VCaP (cell line): ENCODE data around the gene DEF6.

Experiments used
- H3K27ac ChIP-seq: fragments of 450-650 bp; 2 replicates; pipeline ENCODE4 v1.5.1; 2017
- CTCF ChIP-seq: fragments of 450-650 bp; conservative IDR thresholded peaks from 2 replicates; pipeline ENCODE4 v1.5.1; 2017; ENCODE audit warnings: mild to moderate bottlenecking, moderate library complexity

The DEF6 gene

DNA sequence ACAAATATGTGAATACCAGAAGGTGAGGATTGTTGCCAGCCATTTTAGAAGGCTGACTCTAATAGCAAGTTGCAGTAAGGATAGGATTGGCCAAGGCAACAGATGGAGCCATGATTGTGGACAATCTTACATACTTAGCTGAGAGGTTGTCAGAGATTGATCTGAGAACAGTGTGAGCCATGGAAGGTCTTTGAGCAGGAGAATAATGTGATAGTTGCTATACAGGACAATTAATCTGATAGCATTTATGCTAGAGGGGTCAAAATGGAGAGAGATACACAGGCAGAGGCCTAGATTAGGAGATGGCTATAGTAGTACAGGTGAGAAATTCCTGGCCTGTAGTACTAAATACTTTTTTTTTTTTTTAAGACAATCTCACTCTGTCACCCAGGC, 68.6 kb downstream of the DEF6 start:
- no peak for TF ChIP-seq CTCF
- no peak overlapping the region for H3K27ac ChIP-seq

DNA sequence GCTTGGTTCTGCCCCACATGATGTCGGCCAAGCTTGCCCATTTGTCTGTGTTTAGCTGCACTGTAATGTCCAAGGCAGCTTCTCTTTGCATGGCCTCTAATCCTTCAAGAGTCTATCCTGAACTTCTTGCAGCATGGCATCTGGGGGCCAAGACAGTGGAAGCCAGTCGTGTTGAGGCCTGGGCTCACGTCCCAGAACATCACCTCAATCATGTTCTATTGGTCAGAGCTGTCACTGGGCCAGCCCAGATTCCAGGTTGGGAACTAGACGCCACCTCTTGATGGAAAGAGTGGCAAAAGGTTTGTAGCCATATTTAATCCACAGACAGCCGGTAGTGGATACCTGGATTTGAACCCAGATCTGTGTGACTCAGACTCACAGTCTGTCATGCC, 70.0 kb downstream of the DEF6 start:
- no peak for TF ChIP-seq CTCF
- peak overlapping the region; percentile 63 for H3K27ac ChIP-seq

DNA sequence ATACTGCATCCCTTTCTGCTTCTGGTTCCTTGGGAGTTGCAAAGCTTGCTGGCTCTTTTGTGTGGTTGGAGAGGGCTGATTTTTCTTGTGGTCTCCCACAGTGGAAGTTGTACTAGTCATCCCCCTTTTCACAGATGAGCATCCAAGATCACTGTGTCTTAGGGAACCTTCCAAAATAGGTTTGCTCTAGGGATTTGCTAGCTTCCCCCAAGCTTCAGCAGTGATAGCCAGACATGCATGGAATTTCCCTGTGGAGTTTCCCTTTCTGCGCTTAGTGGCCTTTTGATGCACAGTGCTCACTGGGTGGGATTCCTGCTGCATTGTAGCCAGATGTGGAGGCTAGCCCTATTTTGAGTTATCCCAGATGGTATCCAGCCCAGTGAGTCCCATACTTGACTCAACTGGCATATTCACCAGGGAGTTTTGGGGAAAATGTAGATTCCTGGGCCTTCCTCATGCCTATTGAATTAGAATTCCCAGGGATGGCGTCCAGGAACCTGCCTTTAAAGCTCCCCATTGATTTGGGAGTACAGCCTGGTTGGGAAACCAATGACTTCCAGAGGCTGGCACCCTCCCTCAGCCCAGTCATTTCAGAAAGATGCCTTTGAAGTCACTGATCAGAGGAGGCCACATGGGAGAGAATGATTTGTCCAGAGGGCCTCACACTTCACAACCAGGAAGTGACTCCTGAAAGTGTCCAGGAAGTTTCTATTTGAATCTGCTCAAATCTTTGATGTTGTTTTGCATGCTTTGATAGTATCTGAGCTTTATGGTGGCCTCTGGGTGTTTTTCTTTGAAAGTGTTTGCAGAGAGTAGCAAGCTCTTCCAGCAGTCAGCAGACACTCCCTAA, 70.6 kb downstream of the DEF6 start:
- TF ChIP-seq CTCF = no peak
- H3K27ac ChIP-seq = peak overlapping the region; percentile 63

- no peak for TF ChIP-seq CTCF
- no peak overlapping the region for H3K27ac ChIP-seq
Observed at GRCh38 chr6:35370124-35370741, 72.6 kb downstream of the DEF6 start.

DNA sequence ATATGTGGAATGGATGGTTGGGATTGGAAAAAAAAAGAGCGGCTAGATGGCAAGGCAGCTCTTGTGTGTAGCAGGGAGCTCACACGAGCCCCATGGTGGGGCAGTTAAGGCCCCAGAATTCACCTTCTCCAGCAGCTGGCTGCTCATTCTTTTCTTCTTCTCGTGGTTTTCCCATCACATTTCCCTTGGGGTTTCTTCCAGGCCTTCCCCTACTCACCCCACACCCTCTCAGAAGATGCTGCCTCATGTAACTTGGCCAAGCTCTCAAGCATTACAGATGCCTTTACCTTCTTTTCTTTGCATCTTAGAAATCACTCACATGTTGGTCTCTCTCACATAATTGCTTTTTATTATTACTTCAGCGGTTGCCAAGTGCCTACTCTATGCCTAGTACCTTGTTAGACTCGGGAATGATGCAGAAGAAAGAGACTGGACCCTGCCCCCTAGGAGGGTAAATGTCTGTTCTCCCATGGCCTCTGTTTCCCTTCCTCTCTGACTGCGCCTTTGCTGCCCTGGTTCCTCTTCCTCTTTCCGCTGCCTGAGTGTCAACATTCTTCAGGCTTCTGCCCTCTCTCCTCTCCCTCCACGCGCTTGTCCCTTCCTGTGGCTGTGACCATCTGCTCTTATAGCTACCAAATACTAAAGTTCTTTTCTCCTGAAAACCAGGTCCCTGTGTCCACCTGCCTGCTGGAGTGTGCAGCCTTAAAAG, 73.3 kb downstream of the DEF6 start:
- H3K27ac ChIP-seq = no peak overlapping the region

More for the DNA sequence above, 73.3 kb downstream of the DEF6 start:
- TF ChIP-seq CTCF = no peak
